ENCODE data around the gene SDE2.
"Not testable (repeated sequence)": the region's sequence is repeated elsewhere in the genome, so short reads cannot be mapped to it uniquely, and the experiment has no call there.

SDE2 gene

DNA sequence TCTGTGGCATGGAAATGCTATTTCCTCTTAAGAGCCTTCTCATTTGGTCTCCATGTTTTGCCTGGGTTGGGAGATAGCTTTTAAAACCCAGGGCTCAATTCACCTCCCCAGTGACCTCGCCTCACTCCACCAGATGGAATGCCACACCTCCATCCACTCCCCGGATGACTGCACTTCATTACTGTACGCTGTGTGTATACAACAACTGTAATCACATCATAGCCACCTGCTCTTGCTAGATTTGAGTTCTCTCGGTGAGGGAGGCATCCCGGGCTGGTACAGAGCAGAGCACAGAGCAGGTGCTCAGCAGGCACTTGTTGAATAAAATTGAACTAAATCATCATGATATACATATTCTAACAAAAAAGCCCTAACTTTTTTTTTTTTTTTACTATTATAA lies 26.0 kb downstream of the SDE2 start:
- no peak for DNase-seq

- DNase-seq: no peak
Measured at GRCh38 chr1:225972344-225973152, 26.6 kb downstream of the SDE2 start.

- not testable (repeated sequence) for DNase-seq
Measured at GRCh38 chr1:225970592-225971157, 28.5 kb downstream of the SDE2 start.

DNA sequence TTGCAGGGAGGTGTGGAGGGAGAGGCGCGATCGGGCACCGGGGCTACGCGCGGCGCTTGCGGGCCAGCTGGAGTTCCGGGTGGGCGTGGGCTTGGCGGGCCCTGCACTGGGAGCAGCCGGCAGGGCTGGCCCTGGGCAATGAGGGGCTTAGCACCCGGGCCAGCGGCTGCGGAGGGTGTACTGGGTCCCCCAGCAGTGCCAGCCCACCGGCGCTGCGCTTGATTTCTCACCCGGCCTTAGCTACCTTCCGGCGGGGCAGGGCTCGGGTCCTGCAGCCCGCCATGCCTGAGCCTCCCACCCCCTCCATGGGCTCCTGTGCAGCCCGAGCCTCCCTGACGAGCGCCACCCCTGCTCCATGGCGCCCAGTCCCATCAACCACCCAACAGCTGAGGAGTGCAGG lies 29.4 kb downstream of the SDE2 start:
- DNase-seq: not testable (repeated sequence)

DNA sequence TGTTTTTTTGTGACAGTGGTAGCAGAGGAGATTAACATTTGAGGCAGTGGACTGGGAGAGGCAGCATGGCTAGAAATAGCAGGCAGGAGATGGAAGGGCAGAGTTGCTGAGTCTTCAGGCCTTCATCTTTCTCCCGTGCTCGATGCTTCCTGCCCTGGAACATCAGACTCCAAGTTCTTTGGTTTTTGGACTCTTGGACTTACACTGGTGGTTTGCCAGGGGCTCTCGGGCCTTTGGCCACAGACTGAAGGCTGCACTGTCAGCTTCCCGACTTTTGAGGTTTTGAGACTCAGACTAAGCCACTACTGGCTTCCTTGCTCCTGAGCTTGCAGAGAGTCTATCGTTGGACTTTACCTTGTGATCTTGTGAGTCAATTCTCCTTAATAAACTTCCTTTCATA lies 33.9 kb downstream of the SDE2 start:
- DNase-seq: no peak

- no peak for DNase-seq
Measured at GRCh38 chr1:225963735-225964530, 35.2 kb downstream of the SDE2 start.

DNA sequence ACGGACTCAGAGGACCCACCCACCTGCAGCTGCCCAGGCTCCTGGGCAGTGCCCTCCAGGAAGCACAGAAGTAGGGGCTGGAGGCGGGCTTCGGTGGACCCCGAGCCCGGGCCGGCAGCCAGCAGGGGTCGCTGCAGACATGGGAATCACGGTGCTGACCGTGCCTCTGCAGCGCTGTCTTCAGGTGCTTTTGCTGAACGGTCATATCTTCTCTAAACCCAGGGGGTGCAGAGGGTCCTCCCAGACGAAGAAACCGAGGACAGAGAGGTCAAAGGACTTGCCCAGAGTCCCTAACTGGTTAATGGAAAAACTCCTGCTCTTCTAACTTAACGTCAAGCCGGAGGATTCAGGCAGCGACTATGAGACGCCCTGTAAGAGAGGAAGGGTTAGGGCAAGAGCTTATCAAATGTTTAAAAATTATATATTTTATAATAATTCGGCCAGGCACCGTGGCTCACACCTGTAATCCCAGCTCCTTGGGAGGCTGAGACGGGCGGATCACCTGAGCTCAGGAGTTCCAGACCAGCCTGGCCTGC lies 36.6 kb downstream of the SDE2 start:
- DNase-seq: peak; percentile 49

DNA sequence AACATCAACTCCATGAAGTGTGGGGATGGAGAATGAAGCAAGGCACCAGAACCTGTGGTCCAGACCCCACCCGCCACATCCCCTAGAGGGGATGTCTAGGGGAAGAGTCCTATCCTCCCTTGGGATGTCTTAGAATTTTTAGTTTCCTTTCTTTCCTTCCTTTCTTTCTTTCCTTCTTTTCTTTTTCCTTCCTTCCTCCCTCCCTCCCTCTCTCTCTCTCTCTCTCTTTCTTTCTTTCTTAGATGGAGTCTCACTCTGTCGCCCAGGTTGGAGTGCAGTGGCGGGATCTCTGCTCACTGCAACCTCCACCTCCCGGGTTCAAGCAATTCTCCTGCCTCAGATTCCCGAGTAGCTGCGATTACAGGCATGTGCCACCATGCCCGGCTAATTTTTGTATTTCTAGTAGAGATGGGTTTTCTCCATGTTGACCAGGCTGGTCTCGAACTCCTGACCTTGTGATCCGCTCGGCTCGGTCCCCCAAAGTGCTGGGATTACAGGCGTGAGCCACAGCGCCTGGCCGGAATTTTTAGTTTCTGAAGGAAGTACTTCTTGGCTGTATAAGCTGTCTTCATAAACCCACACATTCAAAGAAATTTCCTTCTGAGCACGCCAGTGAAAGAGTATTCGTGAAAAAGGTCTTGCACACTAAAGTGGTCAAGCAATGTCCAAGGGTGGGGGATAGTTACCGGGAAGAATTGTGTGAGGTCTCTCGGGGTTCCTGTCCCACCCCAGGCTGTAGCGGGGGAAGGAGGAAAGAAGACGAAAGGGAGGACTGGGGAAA lies 37.3 kb downstream of the SDE2 start:
- DNase-seq: no peak

- no peak for DNase-seq
Measured at GRCh38 chr1:225958041-225958440, 41.1 kb downstream of the SDE2 start.

- DNase-seq: no peak
Measured at GRCh38 chr1:225954753-225955152, 44.4 kb downstream of the SDE2 start.

GRCh38 chr1:225953315-225953714 lies 45.8 kb downstream of the SDE2 start:
- no peak for DNase-seq

DNA sequence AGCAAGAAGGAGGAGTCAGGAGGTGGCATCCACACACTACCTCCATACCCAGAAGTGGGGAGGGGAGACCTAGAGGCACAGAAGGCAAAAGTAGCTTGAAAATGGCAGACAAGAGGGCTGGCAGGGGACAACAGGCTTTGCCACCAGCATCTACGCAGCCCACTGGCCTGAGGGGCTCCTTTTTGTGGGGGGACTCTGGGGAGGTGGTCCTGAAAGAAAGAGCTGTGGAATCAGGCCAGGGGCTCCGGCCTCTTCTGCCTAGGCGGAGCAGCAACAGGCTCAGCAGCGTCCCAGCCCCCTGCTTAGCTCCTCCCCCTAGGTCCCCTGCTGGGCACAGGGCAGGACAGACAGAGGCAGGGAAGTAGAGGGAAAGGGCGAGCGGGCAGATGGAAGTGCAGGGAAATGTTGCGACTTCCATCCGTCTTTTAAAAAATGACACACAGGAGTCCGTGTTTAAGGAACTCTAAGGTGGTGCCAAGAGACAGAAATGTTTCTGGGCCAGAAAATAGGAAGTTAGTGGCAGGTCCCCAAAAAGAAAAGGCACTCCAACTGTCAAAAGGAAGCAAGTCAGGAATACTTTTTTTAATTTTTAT lies 48.1 kb downstream of the SDE2 start:
- DNase-seq: no peak

GRCh38 chr1:225949041-225949440 lies 50.1 kb downstream of the SDE2 start:
- no peak for DNase-seq

DNA sequence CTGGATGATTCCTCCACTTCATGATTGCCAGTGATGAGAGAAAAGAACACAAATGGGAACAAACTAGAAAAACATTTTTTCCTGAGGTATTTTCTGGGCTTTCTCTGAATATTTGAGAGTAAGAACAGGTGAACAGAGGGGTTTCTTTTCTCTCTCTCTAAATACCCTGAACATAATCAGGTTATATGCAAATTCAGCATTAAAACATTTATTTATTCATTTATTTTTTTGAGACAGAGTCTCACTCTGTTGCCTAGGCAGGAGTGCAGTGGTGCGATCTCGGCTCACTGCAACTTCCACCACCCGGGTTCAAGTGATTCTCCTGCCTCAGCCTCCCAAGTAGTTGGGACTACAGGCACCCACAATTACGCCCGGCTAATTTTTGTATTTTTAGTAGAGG lies 52.3 kb downstream of the SDE2 start:
- no peak for DNase-seq

GRCh38 chr1:225946082-225946620 lies 53.0 kb downstream of the SDE2 start:
- DNase-seq: no peak

DNA sequence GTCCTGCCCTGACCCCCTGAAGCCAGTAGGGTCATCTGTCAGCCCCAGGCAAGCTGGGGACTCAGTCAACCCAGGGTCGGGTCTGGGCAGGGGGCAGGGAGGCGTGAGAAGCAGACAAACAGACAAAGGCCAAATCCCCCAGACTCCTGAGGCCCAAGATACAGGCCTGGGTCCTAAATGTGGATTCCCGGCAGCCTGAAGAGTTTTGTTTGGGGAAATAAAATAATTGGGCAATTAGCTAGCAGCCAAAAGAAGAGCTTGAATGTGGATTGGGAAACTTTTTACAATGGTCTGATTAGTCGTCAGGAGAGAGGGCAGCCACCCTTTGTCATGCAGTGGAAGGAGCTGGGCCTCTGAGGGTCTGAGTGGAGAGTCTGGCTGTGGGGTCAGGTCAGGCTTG lies 53.6 kb downstream of the SDE2 start:
- no peak for DNase-seq

- no peak for DNase-seq
Measured at GRCh38 chr1:225944951-225945350, 54.2 kb downstream of the SDE2 start.

DNA sequence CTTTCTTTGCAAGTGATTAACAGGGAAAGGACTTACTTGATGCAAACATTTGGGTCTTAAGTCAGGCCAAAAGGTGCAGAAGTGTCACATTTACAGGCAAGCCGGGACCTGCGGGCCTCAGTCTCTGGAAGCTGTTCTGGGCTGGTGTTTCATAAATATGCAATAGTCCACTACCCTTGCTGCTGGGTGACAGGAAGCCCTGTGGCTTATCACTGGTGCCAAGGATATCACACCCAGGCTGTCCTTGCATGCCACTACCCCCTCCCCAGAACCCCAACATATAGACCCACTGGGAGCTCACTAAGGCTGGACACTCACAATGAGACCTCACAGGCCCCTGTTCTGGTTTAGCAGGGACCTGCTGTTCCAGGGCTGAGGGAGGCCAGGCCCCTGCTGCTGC lies 54.8 kb downstream of the SDE2 start:
- DNase-seq: no peak

- DNase-seq: no peak
Measured at GRCh38 chr1:225943582-225943981, 55.6 kb downstream of the SDE2 start.

DNA sequence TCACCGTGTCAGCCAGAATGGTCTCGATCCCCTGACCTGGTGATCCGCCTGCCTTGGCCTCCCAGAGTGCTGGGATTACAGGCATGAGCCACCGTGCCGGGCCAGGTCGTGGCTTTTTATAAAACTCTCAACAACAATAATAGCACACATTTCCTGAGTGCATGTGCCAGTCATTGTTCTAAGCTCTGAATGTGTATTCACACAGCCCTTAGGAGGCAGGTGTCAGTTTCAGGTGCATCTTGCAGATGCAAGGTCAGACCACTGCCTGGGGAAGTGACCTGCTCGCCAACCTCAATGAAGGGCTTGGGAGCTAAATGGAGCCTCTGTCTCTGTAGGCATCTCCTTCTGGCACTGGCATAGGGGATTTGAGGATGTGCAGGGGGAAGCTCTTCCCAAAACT lies 56.6 kb downstream of the SDE2 start:
- DNase-seq: no peak

DNA sequence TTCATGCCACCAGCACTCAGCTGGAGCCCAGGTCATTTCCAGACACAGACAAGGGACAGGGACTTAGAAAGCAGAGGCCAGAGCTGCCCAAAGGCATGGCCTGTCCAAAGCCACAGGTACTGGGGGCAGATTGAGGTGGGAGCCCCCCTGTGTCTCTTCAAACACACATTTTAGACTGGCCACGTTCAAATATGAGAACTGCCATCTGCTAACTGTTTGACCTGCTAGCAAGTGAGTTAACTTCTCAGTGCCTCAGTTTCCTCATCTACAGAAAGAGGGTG lies 57.3 kb downstream of the SDE2 start:
- no peak for DNase-seq

DNA sequence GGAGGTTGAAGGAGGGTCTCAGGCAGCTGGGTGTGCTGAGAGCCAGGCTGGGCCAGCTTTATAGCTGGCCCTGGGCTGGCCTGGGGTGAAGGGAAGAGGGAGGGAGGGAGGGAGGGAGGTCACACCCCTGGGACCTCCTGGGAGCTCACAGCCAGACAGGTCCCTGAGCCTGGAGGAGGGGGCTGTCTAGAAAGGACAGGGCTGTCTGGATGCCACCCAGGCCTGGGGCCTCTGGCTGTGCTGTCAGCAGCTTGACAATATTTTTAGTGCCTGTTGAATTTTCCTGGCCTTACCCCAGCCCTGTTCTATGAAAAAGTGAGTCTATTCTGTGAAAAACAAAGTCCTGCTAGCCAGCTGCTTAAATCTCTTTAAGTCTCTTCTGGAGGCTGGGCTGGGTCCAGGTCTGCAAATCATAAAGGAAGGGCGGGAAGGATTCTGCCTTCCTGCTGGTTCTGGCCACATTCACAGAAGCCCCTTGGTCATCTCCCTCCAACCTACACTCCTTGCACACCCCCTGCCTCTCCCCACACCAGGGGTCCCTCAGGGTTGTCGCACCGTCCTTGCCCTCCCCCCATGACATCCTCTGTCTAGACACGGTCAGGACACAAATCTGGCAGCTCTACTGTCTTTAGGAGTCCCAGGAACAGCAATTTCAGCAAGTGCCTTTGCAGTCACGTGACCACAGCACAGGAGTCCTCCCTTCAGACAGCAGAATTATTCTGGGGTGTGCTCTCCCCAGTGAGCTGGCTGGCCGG lies 57.8 kb downstream of the SDE2 start, which contains the start of gene LEFTY2:
Gene LEFTY2 (minus strand): TSS at position 34 of the 755 bp plus-strand sequence. CDS start 80 bp downstream, outside the sequence.
- no peak for DNase-seq

Measured in CD4-positive, alpha-beta T cell treated with Interleukin-17A for 1 hour (primary cell).